HCT116 (cell line): ENCODE results near the gene S100A13.
"Not testable (repeated sequence)": the region's sequence is repeated elsewhere in the genome, so short reads cannot be mapped to it uniquely, and the experiment has no call there.

Experiments used
- CTCF ChIP-seq, 3 experiments: fragments of 200-600 bp in 1 of 3; sonication (generic) in 1 of 3; IDR thresholded peaks in 2 of 3; conservative IDR thresholded peaks in 1 of 3; 2 replicates each; pipeline ENCODE4 v1.5.1; 2012 to 2017; ENCODE audit warnings: low read depth in 2 of 3, low read length in 2 of 3, antibody characterized with exemption in 1 of 3, borderline replicate concordance in 1 of 3, control low read depth in 1 of 3, mild to moderate bottlenecking in 1 of 3, mixed read lengths in 1 of 3, mixed run types in 1 of 3, moderate library complexity in 1 of 3; ENCODE audit not compliant: insufficient read depth in 1 of 3
- EGR1 ChIP-seq: IDR thresholded peaks from 2 replicates; pipeline ENCODE4 v1.6.1; 2012; ENCODE audit warnings: low read depth
- YY1 ChIP-seq: IDR thresholded peaks from 2 replicates; pipeline ENCODE4 v1.6.1; 2011; ENCODE audit warnings: low read length, low read depth, moderate library complexity, mild to moderate bottlenecking; ENCODE audit not compliant: insufficient replicate concordance; ENCODE audit errors: extremely low read depth

- TF ChIP-seq YY1; CTCF (IDR thresholded peaks at IDR 0.05 in 2 of 3, conservative IDR thresholded peaks at IDR 0.05 in 1 of 3; ENCODE audit: borderline replicate concordance in 1 of 3, insufficient read depth in 1 of 3, low read depth in 2 of 3, low read length in 2 of 3); EGR1: not testable (repeated sequence)
Measured at GRCh38 chr1:153583514-153583913, 43.8 kb downstream of the S100A13 start.
